ENCODE data around the gene GLA. TPM values are rescaled to one million over a fixed set of nuclear protein-coding genes. Genes with fewer than 3 reads are reported as not detected.

Gene GLA
- total RNA-seq, 1 experiment from 2014 or later = 115 TPM

DNA sequence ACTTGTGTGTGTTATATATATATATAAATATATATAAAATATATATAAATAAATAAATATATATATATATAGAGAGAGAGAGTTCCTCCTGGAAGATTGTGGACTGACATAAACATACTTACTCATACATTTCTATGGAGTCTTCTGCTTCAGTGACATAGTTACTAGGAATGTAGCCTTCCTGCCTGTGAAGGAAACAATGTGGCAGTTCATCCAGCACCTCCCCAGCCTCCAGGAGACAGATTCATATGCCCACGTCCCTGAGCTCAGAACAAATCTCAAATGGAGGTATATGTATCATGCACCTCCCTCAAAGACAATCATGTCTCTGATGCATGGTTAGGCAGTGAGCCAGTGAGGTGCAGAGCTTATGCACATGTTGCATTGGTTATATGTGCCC is 47.8 kb downstream of the GLA start:
- ATAC-seq = no peak
- no peaks in the 10 kb centered on the region for H3K36me3 ChIP-seq (ENCODE audit: control insufficient read depth, insufficient read depth, low read length)
- CTCF ChIA-PET = no interaction called here
- in situ Hi-C loops (cut with HindIII; ENCODE audit: low pct_unique_long_range_greater_than_20kb, low sequenced_read_pairs) (no loop called here), intact Hi-C loops (cut with micrococcal nuclease; ENCODE audit: unreplicated experiment) (no loop called here)
- H3K9me3 ChIP-seq (ENCODE audit: control insufficient read depth, insufficient read depth, low read depth, low read length) = no peaks in the 10 kb centered on the region
- no peaks in the 10 kb centered on the region for H3K4me1 ChIP-seq (ENCODE audit: control insufficient read depth, insufficient read depth, low read length)
- TF ChIP-seq SIN3A (IDR thresholded peaks at IDR 0.05; ENCODE audit: borderline replicate concordance, insufficient read depth, low read depth, low read length) = no peak
- TF ChIP-seq TCF7L2 (IDR thresholded peaks at IDR 0.05; ENCODE audit: low read depth, low read length) = no peak
- no peak for TF ChIP-seq REST (IDR thresholded peaks at IDR 0.05; ENCODE audit: insufficient read depth in 1 of 2, low read depth in 2 of 2, low read length in 1 of 2)
- TF ChIP-seq CTCF (IDR thresholded peaks at IDR 0.05) = no peak
- TF ChIP-seq POLR2AphosphoS5 (IDR thresholded peaks at IDR 0.05; ENCODE audit: low read depth, low read length) = no peak
- DNase-seq (ENCODE audit: low read depth, low spot score) = no peak
- H3K4me3 ChIP-seq (ENCODE audit: low read depth in 2 of 2, low read length in 2 of 2) = no peak overlapping the region
- POLR2A ChIA-PET = no interaction called here
- H3K27me3 ChIP-seq (ENCODE audit: control insufficient read depth, insufficient read depth, low read length) = no peaks in the 10 kb centered on the region
- BruUV-seq (replicated peaks) = no TSS peak
- no peak overlapping the region for H3K27ac ChIP-seq (ENCODE audit: low read length)

- Histone ChIP-seq H3K27ac (ENCODE audit: low read length) (no peak overlapping the region), H3K4me3 (ENCODE audit: low read depth in 2 of 2, low read length in 2 of 2) (no peak overlapping the region), H3K27me3 (ENCODE audit: control insufficient read depth, insufficient read depth, low read length) (no peaks in the 10 kb centered on the region), H3K36me3 (ENCODE audit: control insufficient read depth, insufficient read depth, low read length) (no peaks in the 10 kb centered on the region), H3K9me3 (ENCODE audit: control insufficient read depth, insufficient read depth, low read depth, low read length) (no peaks in the 10 kb centered on the region), H3K4me1 (ENCODE audit: control insufficient read depth, insufficient read depth, low read length) (no peaks in the 10 kb centered on the region)
- ChIA-PET CTCF (no interaction called here), POLR2A (no interaction called here)
- in situ Hi-C loops (cut with HindIII; ENCODE audit: low pct_unique_long_range_greater_than_20kb, low sequenced_read_pairs) (no loop called here), intact Hi-C loops (cut with micrococcal nuclease; ENCODE audit: unreplicated experiment) (no loop called here)
- BruUV-seq (replicated peaks) = no TSS peak
- peak; percentile 57; the same call in 1 of the 2 replicates for TF ChIP-seq CTCF (IDR thresholded peaks at IDR 0.05)
- no peak for TF ChIP-seq SIN3A (IDR thresholded peaks at IDR 0.05; ENCODE audit: borderline replicate concordance, insufficient read depth, low read depth, low read length)
- ATAC-seq = peak; percentile 84
- DNase-seq (ENCODE audit: low read depth, low spot score) = no peak
These were observed 50.4 kb downstream of the GLA start for GRCh38 chrX:101357166-101357795.

Data from Panc1 (cell line).